Subcutaneous adipose tissue (tissue), 4 donors: Measurements from ENCODE around the gene KIF23. TPM values are rescaled to one million over a fixed set of nuclear protein-coding genes. Genes with fewer than 3 reads are reported as not detected.

Source experiments
- CTCF ChIP-seq: fragments of 450-650 bp; IDR thresholded peaks from one replicate; pipeline ENCODE4 v1.5.1; 2016; ENCODE audit warnings: low read depth, mild to moderate bottlenecking, control low read depth, antibody characterized with exemption, moderate library complexity
- total RNA-seq, 4 donors: library from RNA; depleted of rRNA; stranded (reverse); fragments of >200 nt; gene quantifications; one replicate each; pipeline ENCODE4 v1.1.0, GENCODE V29; 2016

Gene KIF23
- total RNA-seq, 4 donors from 2014 or later, result 0.75 to 6.1 (median 3.5) TPM

- TF ChIP-seq CTCF, result no peak
Measured at GRCh38 chr15:69410248-69410874, 3.8 kb upstream of the KIF23 start.

DNA sequence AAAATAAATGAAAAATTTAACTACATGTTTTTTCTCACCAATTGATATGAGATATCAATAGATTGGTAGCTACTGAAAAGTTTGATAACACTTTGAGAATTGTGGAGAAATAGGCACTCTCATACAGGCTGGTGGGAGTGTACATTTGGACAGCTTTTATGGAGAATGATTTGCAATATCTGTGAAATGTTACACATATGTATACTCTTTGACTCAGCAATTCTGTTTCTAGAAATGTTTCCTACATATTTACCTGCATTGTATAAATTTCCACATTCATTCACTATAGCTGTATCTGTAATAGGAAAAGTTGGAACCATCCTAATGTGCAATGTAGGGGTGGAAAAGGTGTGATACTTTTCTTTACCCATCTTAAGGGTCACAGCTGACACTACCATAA is 1.9 kb upstream of the KIF23 start:
- no peak for TF ChIP-seq CTCF

DNA sequence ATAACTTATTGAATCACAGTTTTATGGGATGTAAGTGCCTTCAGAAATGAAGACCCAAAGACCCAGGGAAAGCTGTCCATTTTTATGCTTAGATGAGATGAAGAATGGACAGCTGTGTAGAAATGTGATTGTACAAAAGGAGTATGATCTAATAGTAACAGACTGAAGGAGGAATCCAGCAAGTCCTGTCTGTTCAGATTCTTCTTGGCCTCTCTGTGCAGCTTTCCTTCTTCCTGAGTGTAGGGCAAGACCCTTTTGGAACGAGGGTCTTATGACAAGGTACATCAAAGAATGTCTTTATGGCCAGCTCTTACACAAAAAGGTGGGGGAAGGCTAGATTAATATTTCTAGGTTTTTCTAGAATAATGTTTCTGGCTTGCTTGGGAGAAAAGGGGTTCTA is 1.4 kb upstream of the KIF23 start:
- no peak for TF ChIP-seq CTCF

- no peak for TF ChIP-seq CTCF
Measured at GRCh38 chr15:69414701-69415167, 585 bp downstream of the KIF23 start.

DNA sequence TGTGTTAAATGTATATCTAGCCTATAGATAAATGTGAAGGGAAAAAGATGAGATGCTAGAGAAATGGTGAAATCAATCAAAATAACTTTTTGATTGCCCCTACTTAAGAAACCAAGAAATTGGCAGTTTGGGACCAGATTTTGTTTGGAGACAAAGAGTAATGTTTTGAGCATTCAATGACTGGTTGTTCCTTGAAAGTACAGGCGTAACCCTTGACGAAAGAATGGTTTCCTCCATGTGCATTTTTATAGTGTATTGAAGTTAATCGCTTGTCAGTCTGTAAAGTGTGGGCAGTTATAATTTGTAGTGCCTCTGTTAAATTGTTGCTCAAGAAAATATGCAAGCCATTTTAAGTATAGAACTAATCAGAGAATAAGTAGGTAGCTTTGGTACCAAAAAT is 1.2 kb downstream of the KIF23 start:
- TF ChIP-seq CTCF, result no peak

DNA sequence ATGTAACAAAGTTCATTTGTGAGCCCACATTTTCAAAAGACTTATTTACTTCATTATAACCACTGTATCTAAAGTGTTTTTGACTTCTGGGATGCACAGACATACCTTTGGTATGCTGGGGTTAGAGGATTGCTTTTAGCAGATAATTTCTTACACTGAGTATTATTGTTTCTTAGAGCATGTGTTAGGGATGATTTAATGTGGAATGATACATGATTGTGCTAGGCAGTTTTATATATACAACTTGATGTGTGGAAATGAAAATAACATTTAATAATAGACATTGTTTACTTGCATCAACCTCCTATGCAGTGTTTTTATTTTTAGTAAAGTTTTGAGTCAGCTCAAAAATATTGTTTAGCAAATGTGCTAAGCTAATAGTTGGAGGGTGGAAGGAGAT is 3.4 kb downstream of the KIF23 start:
- no peak for TF ChIP-seq CTCF

GRCh38 chr15:69421498-69421897 is 7.3 kb downstream of the KIF23 start:
- TF ChIP-seq CTCF, result no peak
